ENCODE measurements around the gene SEC31A.

DNA sequence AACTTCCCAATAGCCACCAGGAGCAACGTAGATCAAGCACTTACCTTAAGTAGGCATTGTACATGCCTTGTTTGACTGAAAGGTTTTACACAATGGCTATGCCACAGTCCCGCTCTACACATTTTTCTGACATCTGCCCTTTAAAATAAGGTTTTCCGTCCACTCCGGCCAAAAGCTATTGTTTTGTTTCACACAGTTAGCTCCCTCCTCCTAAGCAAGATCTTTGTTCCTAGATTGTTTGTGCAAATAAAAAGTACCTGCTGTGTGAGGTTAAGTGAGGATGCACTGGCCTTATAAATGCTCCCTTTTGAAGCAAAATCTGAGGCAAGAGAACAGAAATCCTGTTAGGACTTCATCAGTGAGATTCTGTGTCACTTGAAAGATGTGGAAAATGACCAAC, 104.1 kb downstream of the SEC31A start:
- TF ChIP-seq, protein P1, sequence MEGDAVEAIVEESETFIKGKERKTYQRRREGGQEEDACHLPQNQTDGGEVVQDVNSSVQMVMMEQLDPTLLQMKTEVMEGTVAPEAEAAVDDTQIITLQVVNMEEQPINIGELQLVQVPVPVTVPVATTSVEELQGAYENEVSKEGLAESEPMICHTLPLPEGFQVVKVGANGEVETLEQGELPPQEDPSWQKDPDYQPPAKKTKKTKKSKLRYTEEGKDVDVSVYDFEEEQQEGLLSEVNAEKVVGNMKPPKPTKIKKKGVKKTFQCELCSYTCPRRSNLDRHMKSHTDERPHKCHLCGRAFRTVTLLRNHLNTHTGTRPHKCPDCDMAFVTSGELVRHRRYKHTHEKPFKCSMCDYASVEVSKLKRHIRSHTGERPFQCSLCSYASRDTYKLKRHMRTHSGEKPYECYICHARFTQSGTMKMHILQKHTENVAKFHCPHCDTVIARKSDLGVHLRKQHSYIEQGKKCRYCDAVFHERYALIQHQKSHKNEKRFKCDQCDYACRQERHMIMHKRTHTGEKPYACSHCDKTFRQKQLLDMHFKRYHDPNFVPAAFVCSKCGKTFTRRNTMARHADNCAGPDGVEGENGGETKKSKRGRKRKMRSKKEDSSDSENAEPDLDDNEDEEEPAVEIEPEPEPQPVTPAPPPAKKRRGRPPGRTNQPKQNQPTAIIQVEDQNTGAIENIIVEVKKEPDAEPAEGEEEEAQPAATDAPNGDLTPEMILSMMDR (IDR thresholded peaks at IDR 0.05): no peak
- no peak for TF ChIP-seq POLR2A (IDR thresholded peaks at IDR 0.05)

Data from uterus (tissue), 2 donors.